ENCODE results near the gene FGF14. TPM values are rescaled to one million over a fixed set of nuclear protein-coding genes. Genes with fewer than 3 reads are reported as not detected.

The FGF14 gene
- polyA plus RNA-seq, 6 donors from 2014 or later: not detected

DNA sequence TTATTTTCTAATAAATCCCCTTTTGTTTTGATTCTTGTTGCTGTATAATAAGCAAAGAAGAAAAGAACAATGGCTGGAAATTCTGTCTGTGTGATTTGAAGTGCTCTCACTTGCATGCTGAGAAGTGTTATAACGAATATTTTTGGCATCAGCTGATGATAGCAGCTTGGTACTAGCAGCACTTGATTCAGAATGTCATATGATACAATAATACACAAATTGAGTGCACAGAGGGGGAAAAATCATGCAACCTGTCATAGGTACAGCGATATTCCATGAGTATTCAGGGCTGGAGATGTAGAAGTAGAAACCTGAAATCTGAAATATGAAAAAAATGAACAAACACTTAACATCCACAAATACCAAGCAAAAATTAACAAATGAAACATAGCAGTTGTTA lies 108.1 kb downstream of the FGF14 start:
- no peaks in the 10 kb centered on the region for H3K36me3 Mint-ChIP-seq
- no peak for ATAC-seq (ENCODE audit: low read depth in 2 of 2)
- H3K4me1 Mint-ChIP-seq: no peaks in the 10 kb centered on the region
- no peaks in the 10 kb centered on the region for H3K27me3 Mint-ChIP-seq
- H3K27ac Mint-ChIP-seq: no peak overlapping the region
- peaks cover 0 to 3% (median 0%) of the 10 kb centered on the region in 7 donors for H3K9me3 Mint-ChIP-seq
- no peak overlapping the region for H3K4me3 Mint-ChIP-seq
- no peak for DNase-seq

DNA sequence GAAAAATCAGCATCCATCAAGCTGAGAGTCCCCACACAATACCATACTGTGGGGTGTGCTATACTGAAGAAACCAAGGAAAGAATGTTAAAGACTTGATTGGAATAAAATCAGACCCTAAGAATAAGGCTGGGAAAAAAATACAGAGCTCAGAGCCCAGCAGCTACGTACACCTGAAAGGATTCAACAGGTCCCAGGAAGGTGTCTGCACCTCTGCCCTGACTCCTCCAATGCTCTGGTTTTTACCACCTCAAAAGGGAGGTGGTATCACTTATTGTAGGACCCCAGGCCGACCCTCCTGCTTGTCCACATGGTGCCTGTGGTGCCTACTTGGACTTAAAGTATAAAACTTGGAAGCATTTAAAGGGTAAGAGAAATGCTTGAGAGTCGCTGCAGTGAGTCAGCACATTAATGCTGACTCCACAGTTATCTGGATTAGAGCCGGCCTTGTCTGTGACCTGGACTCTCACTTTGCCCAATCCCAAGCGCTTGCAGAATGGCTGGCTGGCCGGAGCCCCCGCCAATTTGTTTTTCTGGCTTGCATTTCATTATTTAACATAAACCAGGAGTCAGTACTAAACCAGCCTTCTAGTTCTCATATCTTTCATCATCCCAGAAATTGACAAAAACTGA lies 110.1 kb downstream of the FGF14 start:
- DNase-seq: no peak
- Mint-ChIP-seq H3K36me3 (no peaks in the 10 kb centered on the region), H3K27me3 (no peaks in the 10 kb centered on the region)

GRCh38 chr13:102289606-102290005 lies 112.2 kb downstream of the FGF14 start:
- H3K9me3 Mint-ChIP-seq: peaks cover 0 to 2% (median 0%) of the 10 kb centered on the region in 7 donors
- no peak overlapping the region for H3K27ac Mint-ChIP-seq
- H3K27me3 Mint-ChIP-seq: no peaks in the 10 kb centered on the region
- no peaks in the 10 kb centered on the region for H3K4me1 Mint-ChIP-seq
- no peak for ATAC-seq (ENCODE audit: low read depth in 2 of 2)
- H3K4me3 Mint-ChIP-seq: no peak overlapping the region
- no peaks in the 10 kb centered on the region for H3K36me3 Mint-ChIP-seq
- DNase-seq: no peak

More for the DNA sequence above, 110.1 kb downstream of the FGF14 start:
- ATAC-seq (ENCODE audit: low read depth in 2 of 2): no peak
- peaks cover 0 to 2% (median 0%) of the 10 kb centered on the region in 7 donors for H3K9me3 Mint-ChIP-seq
- no peaks in the 10 kb centered on the region for H3K4me1 Mint-ChIP-seq
- no peak overlapping the region for H3K4me3 Mint-ChIP-seq
- H3K27ac Mint-ChIP-seq: no peak overlapping the region

- no peaks in the 10 kb centered on the region for H3K36me3 Mint-ChIP-seq
Measured at GRCh38 chr13:102286326-102286725, 115.5 kb downstream of the FGF14 start.

DNA sequence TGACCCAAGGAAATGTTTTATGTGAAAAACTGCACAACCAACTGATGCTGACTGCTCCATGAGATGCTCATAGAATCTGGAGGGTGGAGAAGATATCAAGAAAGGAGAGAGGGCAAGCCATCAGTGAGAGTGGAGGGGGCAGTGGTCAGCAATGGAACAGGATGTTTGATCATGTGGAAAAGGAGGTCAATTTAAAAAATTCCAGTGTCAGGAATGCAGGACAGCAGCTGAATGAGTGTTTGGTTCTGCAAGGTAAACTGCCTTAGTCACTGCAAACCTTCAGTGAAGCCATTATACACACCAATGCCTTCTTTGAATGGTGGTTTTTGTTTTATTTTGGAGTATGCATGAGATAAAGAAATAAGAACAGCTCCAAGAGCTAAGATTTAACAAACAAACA lies 121.5 kb downstream of the FGF14 start:
- no peak overlapping the region for H3K4me3 Mint-ChIP-seq
- DNase-seq: no peak
- H3K27me3 Mint-ChIP-seq: peaks cover 0 to 8% (median 0%) of the 10 kb centered on the region in 3 donors
- no peaks in the 10 kb centered on the region for H3K4me1 Mint-ChIP-seq
- no peak for ATAC-seq (ENCODE audit: low read depth in 2 of 2)
- peaks cover 0 to 6% (median 2%) of the 10 kb centered on the region in 7 donors for H3K9me3 Mint-ChIP-seq
- no peak overlapping the region for H3K27ac Mint-ChIP-seq
- no peaks in the 10 kb centered on the region for H3K36me3 Mint-ChIP-seq

More at GRCh38 chr13:102286326-102286725, 115.5 kb downstream of the FGF14 start:
- Mint-ChIP-seq H3K4me3 (no peak overlapping the region), H3K27me3 (no peaks in the 10 kb centered on the region), H3K9me3 (peaks cover 0 to 5% (median 0%) of the 10 kb centered on the region in 7 donors), H3K4me1 (no peaks in the 10 kb centered on the region), H3K27ac (no peak overlapping the region)
- DNase-seq: no peak
- no peak for ATAC-seq (ENCODE audit: low read depth in 2 of 2)

DNA sequence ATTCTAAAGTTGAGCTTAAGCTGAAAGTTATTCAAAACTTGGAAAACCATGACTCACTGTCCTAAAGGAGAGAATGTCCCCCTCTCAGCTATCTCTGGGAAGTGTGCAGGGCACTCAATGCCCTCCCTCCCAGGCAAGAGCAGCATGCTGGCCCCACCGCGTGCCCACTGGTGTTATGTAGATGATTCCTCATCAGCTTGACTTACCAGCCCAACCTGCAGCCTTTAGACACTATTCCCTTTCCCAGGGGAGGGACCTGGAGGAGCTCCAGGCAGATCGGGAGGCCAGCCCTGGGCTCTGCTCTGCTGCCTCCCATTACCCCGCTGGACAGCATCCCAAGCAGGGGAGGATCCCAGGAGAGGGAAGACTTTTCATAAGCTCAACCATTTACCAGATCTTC lies 124.6 kb downstream of the FGF14 start:
- no peaks in the 10 kb centered on the region for H3K36me3 Mint-ChIP-seq
- DNase-seq: no peak
- H3K9me3 Mint-ChIP-seq: peaks cover 0 to 6% (median 0%) of the 10 kb centered on the region in 7 donors
- H3K4me3 Mint-ChIP-seq: no peak overlapping the region
- peaks cover 0 to 8% (median 0%) of the 10 kb centered on the region in 3 donors for H3K27me3 Mint-ChIP-seq
- H3K4me1 Mint-ChIP-seq: no peaks in the 10 kb centered on the region
- no peak overlapping the region for H3K27ac Mint-ChIP-seq
- no peak for ATAC-seq (ENCODE audit: low read depth in 2 of 2)

DNA sequence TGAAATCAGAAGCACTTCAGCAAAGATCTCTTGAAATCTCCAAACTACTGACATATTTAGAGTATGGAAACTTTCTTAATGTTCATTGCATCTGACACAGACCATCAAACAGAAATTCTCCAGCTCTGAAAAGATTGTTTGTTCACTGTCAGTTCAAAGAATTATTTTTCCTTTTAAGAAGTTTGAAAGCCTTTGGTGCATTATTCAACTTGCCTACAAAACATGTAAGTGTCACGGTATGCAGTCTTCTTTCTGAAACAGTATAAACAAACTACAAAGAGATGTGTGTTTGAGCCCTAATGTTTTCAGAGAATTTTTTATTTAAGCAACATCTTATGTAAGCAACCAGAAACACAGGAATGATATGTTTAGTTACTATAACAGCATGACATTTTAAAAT lies 125.4 kb downstream of the FGF14 start:
- no peak for DNase-seq
- no peak for ATAC-seq (ENCODE audit: low read depth in 2 of 2)
- Mint-ChIP-seq H3K27me3 (peaks cover 0 to 8% (median 0%) of the 10 kb centered on the region in 3 donors), H3K36me3 (no peaks in the 10 kb centered on the region), H3K4me1 (no peaks in the 10 kb centered on the region), H3K27ac (no peak overlapping the region), H3K4me3 (no peak overlapping the region), H3K9me3 (peaks cover 0 to 3% (median 0%) of the 10 kb centered on the region in 7 donors)

GRCh38 chr13:102275969-102276368 lies 125.9 kb downstream of the FGF14 start:
- Mint-ChIP-seq H3K36me3 (no peaks in the 10 kb centered on the region), H3K27me3 (peaks cover 0 to 8% (median 0%) of the 10 kb centered on the region in 3 donors), H3K4me1 (no peaks in the 10 kb centered on the region), H3K27ac (no peak overlapping the region), H3K9me3 (peaks cover 0 to 3% (median 0%) of the 10 kb centered on the region in 7 donors), H3K4me3 (no peak overlapping the region)
- DNase-seq: no peak
- no peak for ATAC-seq (ENCODE audit: low read depth in 2 of 2)

DNA sequence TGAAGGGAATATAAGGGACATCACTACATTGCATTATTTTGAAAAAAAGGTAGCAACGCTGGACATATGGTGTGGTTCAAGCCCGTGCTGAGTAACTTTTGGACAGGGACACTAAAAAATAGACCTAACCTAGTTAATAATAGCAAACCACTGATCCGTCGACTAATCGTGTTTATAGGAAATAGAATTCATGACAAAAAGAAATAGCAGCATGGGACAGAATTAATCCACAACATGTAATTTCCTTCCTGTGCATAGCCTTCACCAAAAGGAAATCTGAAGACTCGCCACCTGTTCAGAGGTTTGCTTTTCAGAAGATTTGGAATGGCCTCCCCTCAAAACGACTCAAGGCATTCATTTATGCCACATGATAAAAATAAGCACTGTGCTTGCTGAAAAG lies 128.7 kb downstream of the FGF14 start:
- DNase-seq (no peak), ATAC-seq (ENCODE audit: low read depth in 2 of 2) (no peak)
- H3K27me3 Mint-ChIP-seq: peaks cover 0 to 8% (median 0%) of the 10 kb centered on the region in 3 donors

GRCh38 chr13:102267191-102267590 lies 134.7 kb downstream of the FGF14 start:
- Mint-ChIP-seq H3K4me3 (no peak overlapping the region), H3K9me3 (peaks cover 0 to 5% (median 0%) of the 10 kb centered on the region in 7 donors), H3K27me3 (no peaks in the 10 kb centered on the region), H3K36me3 (no peaks in the 10 kb centered on the region), H3K27ac (no peak overlapping the region), H3K4me1 (no peaks in the 10 kb centered on the region)
- no peak for DNase-seq
- ATAC-seq (ENCODE audit: low read depth in 2 of 2): no peak

More for the DNA sequence above, 128.7 kb downstream of the FGF14 start:
- Mint-ChIP-seq H3K9me3 (peaks cover 0 to 3% (median 0%) of the 10 kb centered on the region in 7 donors), H3K4me1 (no peaks in the 10 kb centered on the region), H3K4me3 (no peak overlapping the region), H3K27ac (no peak overlapping the region), H3K36me3 (no peaks in the 10 kb centered on the region)

- DNase-seq (no peak), ATAC-seq (ENCODE audit: low read depth in 2 of 2) (no peak)
- Mint-ChIP-seq H3K4me1 (no peaks in the 10 kb centered on the region), H3K36me3 (no peaks in the 10 kb centered on the region), H3K4me3 (no peak overlapping the region), H3K9me3 (peaks cover 0 to 14% (median 7%) of the 10 kb centered on the region in 7 donors), H3K27ac (no peak overlapping the region), H3K27me3 (no peaks in the 10 kb centered on the region)
Measured at GRCh38 chr13:102261809-102262208, 140.0 kb downstream of the FGF14 start.

- H3K4me3 Mint-ChIP-seq: no peak overlapping the region
- no peak overlapping the region for H3K27ac Mint-ChIP-seq
- ATAC-seq (ENCODE audit: low read depth in 2 of 2) (no peak), DNase-seq (no peak)
- H3K36me3 Mint-ChIP-seq: no peaks in the 10 kb centered on the region
- no peaks in the 10 kb centered on the region for H3K27me3 Mint-ChIP-seq
- no peaks in the 10 kb centered on the region for H3K4me1 Mint-ChIP-seq
- H3K9me3 Mint-ChIP-seq: peaks cover 0 to 14% (median 7%) of the 10 kb centered on the region in 7 donors
Measured at GRCh38 chr13:102261316-102261715, 140.5 kb downstream of the FGF14 start.

GRCh38 chr13:102260256-102260655 lies 141.6 kb downstream of the FGF14 start:
- Mint-ChIP-seq H3K27me3 (no peaks in the 10 kb centered on the region), H3K4me3 (no peak overlapping the region), H3K4me1 (no peaks in the 10 kb centered on the region), H3K36me3 (no peaks in the 10 kb centered on the region), H3K27ac (no peak overlapping the region), H3K9me3 (peaks cover 0 to 14% (median 4%) of the 10 kb centered on the region in 7 donors)
- ATAC-seq (ENCODE audit: low read depth in 2 of 2) (no peak), DNase-seq (no peak)

DNA sequence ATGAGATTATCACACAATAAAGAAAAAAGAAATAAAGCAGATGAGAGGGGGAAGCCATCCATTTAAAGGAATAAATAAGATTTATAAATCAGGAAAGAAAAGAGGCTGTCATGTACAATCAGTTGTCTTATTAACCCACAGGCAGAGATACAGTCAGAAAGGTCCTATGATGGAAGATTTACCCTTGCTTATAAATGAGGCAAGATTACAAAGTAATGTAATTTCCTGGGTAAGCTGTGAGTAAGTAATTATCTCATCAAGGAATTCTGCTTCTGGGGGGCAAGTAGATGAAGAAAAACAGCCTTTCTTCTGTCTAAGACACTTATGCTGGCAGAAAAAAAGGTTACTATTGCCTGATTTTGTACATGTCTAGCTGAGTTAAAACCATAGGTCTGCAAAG lies 146.4 kb downstream of the FGF14 start:
- Mint-ChIP-seq H3K36me3 (no peaks in the 10 kb centered on the region), H3K27ac (no peak overlapping the region), H3K9me3 (peaks cover 0 to 26% (median 4%) of the 10 kb centered on the region in 7 donors), H3K27me3 (no peaks in the 10 kb centered on the region), H3K4me1 (no peaks in the 10 kb centered on the region), H3K4me3 (no peak overlapping the region)
- no peak for ATAC-seq (ENCODE audit: low read depth in 2 of 2)
- DNase-seq: no peak

All from naive B cell (primary cell).